ENCODE data around the gene MECP2. TPM values are rescaled to one million over a fixed set of nuclear protein-coding genes. Genes with fewer than 3 reads are reported as not detected.

The MECP2 gene
- total RNA-seq, 1 experiment from 2014 or later: 52.8 TPM

- no peak overlapping the region for H3K27ac ChIP-seq (ENCODE audit: low read depth, low read length, poor library complexity, severe bottlenecking)
- H3K9me3 ChIP-seq (ENCODE audit: low read depth, low read length, poor library complexity, severe bottlenecking): no peaks in the 10 kb centered on the region
- intact Hi-C loops (cut with micrococcal nuclease; ENCODE audit: unreplicated experiment): no loop called here
- TF ChIP-seq EZH2 (IDR thresholded peaks at IDR 0.05; ENCODE audit: borderline replicate concordance, low read depth, low read length, poor library complexity, severe bottlenecking) (no peak), CTCF (conservative IDR thresholded peaks at IDR 0.05; ENCODE audit: low read depth, low read length) (no peak)
- no peak overlapping the region for H3K4me3 ChIP-seq (ENCODE audit: low read depth, low read length, poor library complexity, severe bottlenecking)
- ChIA-PET CTCF (no interaction called here), POLR2A (ENCODE audit: low non-redundant PET) (no interaction called here)
- no peak for DNase-seq (ENCODE audit: low spot score)
- BruUV-seq (replicated peaks): no TSS peak
- H3K4me1 ChIP-seq (ENCODE audit: insufficient read depth, low read length, poor library complexity, severe bottlenecking): no peaks in the 10 kb centered on the region
- no peaks in the 10 kb centered on the region for H3K36me3 ChIP-seq (ENCODE audit: insufficient read depth, low read length, poor library complexity, severe bottlenecking)
- no peaks in the 10 kb centered on the region for H3K27me3 ChIP-seq (replicated peaks; ENCODE audit: insufficient read depth, low read depth, low read length, poor library complexity)
Observed at GRCh38 chrX:154121207-154121606, 23.7 kb upstream of the MECP2 start.

- Histone ChIP-seq H3K36me3 (ENCODE audit: insufficient read depth, low read length, poor library complexity, severe bottlenecking) (no peaks in the 10 kb centered on the region), H3K27ac (ENCODE audit: low read depth, low read length, poor library complexity, severe bottlenecking) (no peak overlapping the region), H3K27me3 (replicated peaks; ENCODE audit: insufficient read depth, low read depth, low read length, poor library complexity) (no peaks in the 10 kb centered on the region), H3K4me3 (ENCODE audit: low read depth, low read length, poor library complexity, severe bottlenecking) (no peak overlapping the region), H3K9me3 (ENCODE audit: low read depth, low read length, poor library complexity, severe bottlenecking) (no peaks in the 10 kb centered on the region), H3K4me1 (ENCODE audit: insufficient read depth, low read length, poor library complexity, severe bottlenecking) (no peaks in the 10 kb centered on the region)
- no peak for DNase-seq (ENCODE audit: low spot score)
- TF ChIP-seq EZH2 (IDR thresholded peaks at IDR 0.05; ENCODE audit: borderline replicate concordance, low read depth, low read length, poor library complexity, severe bottlenecking) (no peak), CTCF (conservative IDR thresholded peaks at IDR 0.05; ENCODE audit: low read depth, low read length) (no peak)
- CTCF ChIA-PET: no interaction called here
- intact Hi-C loops (cut with micrococcal nuclease; ENCODE audit: unreplicated experiment): no loop called here
- POLR2A ChIA-PET (ENCODE audit: low non-redundant PET): no interaction called here
- no TSS peak for BruUV-seq (replicated peaks)
Observed at GRCh38 chrX:154120567-154120966, 23.1 kb upstream of the MECP2 start.

GRCh38 chrX:154117566-154117965, 20.0 kb upstream of the MECP2 start:
- intact Hi-C loops (cut with micrococcal nuclease; ENCODE audit: unreplicated experiment): no loop called here
- Histone ChIP-seq H3K9me3 (ENCODE audit: low read depth, low read length, poor library complexity, severe bottlenecking) (no peaks in the 10 kb centered on the region), H3K27ac (ENCODE audit: low read depth, low read length, poor library complexity, severe bottlenecking) (no peak overlapping the region), H3K36me3 (ENCODE audit: insufficient read depth, low read length, poor library complexity, severe bottlenecking) (no peaks in the 10 kb centered on the region), H3K4me1 (ENCODE audit: insufficient read depth, low read length, poor library complexity, severe bottlenecking) (no peaks in the 10 kb centered on the region), H3K4me3 (ENCODE audit: low read depth, low read length, poor library complexity, severe bottlenecking) (no peak overlapping the region), H3K27me3 (replicated peaks; ENCODE audit: insufficient read depth, low read depth, low read length, poor library complexity) (peaks cover 4% of the 10 kb centered on the region)
- POLR2A ChIA-PET (ENCODE audit: low non-redundant PET): no interaction called here
- DNase-seq (ENCODE audit: low spot score): no peak
- TF ChIP-seq CTCF (conservative IDR thresholded peaks at IDR 0.05; ENCODE audit: low read depth, low read length) (no peak), EZH2 (IDR thresholded peaks at IDR 0.05; ENCODE audit: borderline replicate concordance, low read depth, low read length, poor library complexity, severe bottlenecking) (no peak)
- CTCF ChIA-PET: no interaction called here
- BruUV-seq (replicated peaks): no TSS peak
